ENCODE results near the gene RARB.

Gene RARB

DNA sequence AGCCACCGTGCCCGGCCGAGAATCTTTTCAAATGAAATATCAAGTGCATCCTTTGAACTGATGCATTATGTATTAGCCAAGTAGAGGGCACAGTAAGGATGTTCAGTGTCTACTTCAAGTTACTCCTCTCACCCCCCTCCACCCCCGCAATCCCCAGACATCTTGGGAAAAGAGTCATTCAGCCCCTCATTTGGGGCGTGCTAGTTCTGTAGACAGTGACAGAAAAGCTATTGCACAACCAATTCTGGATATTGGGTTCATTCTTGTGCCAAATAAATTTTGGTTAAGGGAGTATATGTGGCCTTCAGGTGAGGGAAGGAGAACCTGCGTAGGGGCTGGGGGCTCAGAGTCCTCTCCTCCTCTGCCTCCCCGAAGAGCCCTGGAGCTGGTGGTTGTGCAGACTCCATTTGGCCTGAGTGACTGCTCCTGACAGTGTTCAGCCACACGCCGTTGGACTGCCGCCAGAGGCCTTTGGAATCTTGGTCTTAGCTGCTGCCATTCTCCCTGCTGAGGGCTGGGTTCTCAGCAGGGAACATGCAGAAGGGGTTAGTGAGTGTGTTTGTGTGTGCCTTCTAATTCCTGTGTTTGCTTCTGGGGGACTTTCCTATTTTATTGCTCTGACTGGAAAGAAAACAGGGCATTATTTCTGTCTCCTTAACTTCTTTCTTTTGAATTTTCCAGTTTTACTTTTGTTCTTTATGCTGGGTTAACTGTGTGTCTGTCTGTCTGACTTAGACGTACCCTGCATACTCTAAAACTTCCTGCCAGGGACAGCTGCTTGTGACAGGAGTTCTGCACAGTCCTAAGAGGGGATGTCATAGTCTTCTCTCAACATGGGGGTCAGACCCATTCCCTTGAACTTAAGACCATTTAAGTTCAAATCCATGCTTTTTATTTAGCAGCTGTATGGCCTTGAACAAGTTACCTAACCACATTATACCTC lies 21.0 kb downstream of the RARB start:
- H3K23ac ChIP-seq (ENCODE audit: low read length): no peak overlapping the region

DNA sequence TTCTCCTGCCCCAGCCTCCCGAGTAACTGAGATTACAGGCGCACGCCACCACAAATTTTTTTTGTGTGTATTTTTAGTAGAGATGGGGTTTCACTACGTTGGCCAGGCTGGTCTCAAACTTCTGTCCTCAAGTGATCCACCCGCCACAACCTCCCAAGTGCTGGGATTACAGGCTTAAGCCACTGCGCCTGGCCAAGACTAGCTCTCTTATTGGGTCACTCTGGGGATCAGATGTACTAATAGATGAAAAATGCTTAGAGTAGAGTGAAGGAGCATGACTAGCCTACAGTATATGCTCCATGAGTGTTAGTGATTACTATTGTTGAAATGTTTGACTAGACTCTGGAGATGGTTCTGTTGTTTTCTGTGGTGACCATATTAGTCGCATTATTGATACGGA lies 21.8 kb downstream of the RARB start:
- no peak overlapping the region for H3K23ac ChIP-seq (ENCODE audit: low read length)
- H3K4me2 ChIP-seq (ENCODE audit: low read length): no peak overlapping the region
- no peak overlapping the region for H3K56ac ChIP-seq (ENCODE audit: low read length)
- H3K4me1 ChIP-seq (ENCODE audit: control insufficient read depth, low read depth, low read length): no peaks in the 10 kb centered on the region
- no peaks in the 10 kb centered on the region for H3K27me3 ChIP-seq (ENCODE audit: insufficient read depth, low read length, poor library complexity)
- no peak overlapping the region for H3K4me3 ChIP-seq (ENCODE audit: low read length)
- WGBS (ENCODE audit: extremely low coverage, insufficient coverage, low lambda C conversion rate): no CpG with 5 or more reads among the region's 8 CpGs
- no peak overlapping the region for H2BK15ac ChIP-seq (replicated peaks; ENCODE audit: low read depth)
- no peak overlapping the region for H3K18ac ChIP-seq (ENCODE audit: low read length)
- H4K8ac ChIP-seq (ENCODE audit: low read depth, low read length): no peak overlapping the region
- no peak overlapping the region for H3K9ac ChIP-seq (ENCODE audit: low read length)
- H3K27ac ChIP-seq (ENCODE audit: low read depth, low read length): no peak overlapping the region
- H3K36me3 ChIP-seq (ENCODE audit: control insufficient read depth, insufficient read depth, low read length): no peaks in the 10 kb centered on the region
- H2AK5ac ChIP-seq (ENCODE audit: low read length): no peak overlapping the region
- no peak overlapping the region for H2BK5ac ChIP-seq (ENCODE audit: low read length)
- no peak overlapping the region for H4K5ac ChIP-seq (ENCODE audit: low read length)
- H3K79me1 ChIP-seq (ENCODE audit: low read length): no peaks in the 10 kb centered on the region
- no peak overlapping the region for H2BK120ac ChIP-seq (ENCODE audit: low read depth, low read length)
- H3K79me2 ChIP-seq (ENCODE audit: control insufficient read depth, insufficient read depth, low read length): no peaks in the 10 kb centered on the region
- DNase-seq: no peak
- no peak overlapping the region for H3K4ac ChIP-seq (ENCODE audit: low read depth, low read length)

More for the DNA sequence above, 21.0 kb downstream of the RARB start:
- Histone ChIP-seq H2BK15ac (replicated peaks; ENCODE audit: low read depth) (peak overlapping the region; percentile 86), H3K27ac (ENCODE audit: low read depth, low read length) (no peak overlapping the region), H3K4me3 (ENCODE audit: low read length) (no peak overlapping the region), H4K5ac (ENCODE audit: low read length) (no peak overlapping the region), H3K18ac (ENCODE audit: low read length) (no peak overlapping the region), H3K4me2 (ENCODE audit: low read length) (no peak overlapping the region), H2BK5ac (ENCODE audit: low read length) (no peak overlapping the region), H2BK120ac (ENCODE audit: low read depth, low read length) (no peak overlapping the region), H3K36me3 (ENCODE audit: control insufficient read depth, insufficient read depth, low read length) (no peaks in the 10 kb centered on the region), H3K27me3 (ENCODE audit: insufficient read depth, low read length, poor library complexity) (no peaks in the 10 kb centered on the region), H3K4ac (ENCODE audit: low read depth, low read length) (no peak overlapping the region), H3K79me1 (ENCODE audit: low read length) (no peaks in the 10 kb centered on the region), H3K79me2 (ENCODE audit: control insufficient read depth, insufficient read depth, low read length) (no peaks in the 10 kb centered on the region), H3K9ac (ENCODE audit: low read length) (no peak overlapping the region), H3K56ac (ENCODE audit: low read length) (no peak overlapping the region), H2AK5ac (ENCODE audit: low read length) (no peak overlapping the region), H4K8ac (ENCODE audit: low read depth, low read length) (no peak overlapping the region), H3K4me1 (ENCODE audit: control insufficient read depth, low read depth, low read length) (no peaks in the 10 kb centered on the region)
- no CpG with 5 or more reads among the region's 11 CpGs for whole genome bisulfite sequencing (ENCODE audit: extremely low coverage, insufficient coverage, low lambda C conversion rate)
- peak; percentile 59 for DNase-seq

DNA sequence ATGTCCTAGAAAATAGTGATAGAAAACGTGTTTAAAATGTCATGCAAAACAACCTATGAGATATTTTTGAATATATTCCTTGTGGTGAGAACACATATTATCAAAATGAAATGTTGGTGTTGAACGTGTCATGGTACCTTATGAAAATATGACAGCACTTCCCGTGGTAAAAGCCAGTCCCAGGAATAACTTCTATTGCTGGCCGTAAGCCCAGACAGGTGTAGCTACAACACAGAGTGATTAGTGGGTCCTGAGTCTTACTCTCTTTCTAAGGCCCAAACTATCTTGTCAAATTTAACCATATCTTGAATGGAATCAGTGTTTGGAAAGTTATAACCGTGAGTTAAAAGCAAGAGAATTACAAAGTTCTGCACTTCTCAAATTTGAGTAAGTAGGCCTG lies 24.1 kb downstream of the RARB start:
- WGBS (ENCODE audit: extremely low coverage, insufficient coverage, low lambda C conversion rate): no CpG with 5 or more reads among the region's 5 CpGs
- Histone ChIP-seq H3K27ac (ENCODE audit: low read depth, low read length) (no peak overlapping the region), H3K56ac (ENCODE audit: low read length) (no peak overlapping the region), H2BK15ac (replicated peaks; ENCODE audit: low read depth) (peak overlapping the region; percentile 57), H2AK5ac (ENCODE audit: low read length) (no peak overlapping the region), H2BK5ac (ENCODE audit: low read length) (no peak overlapping the region), H3K23ac (ENCODE audit: low read length) (no peak overlapping the region), H3K4ac (ENCODE audit: low read depth, low read length) (no peak overlapping the region), H3K27me3 (ENCODE audit: insufficient read depth, low read length, poor library complexity) (no peaks in the 10 kb centered on the region), H4K5ac (ENCODE audit: low read length) (no peak overlapping the region), H2BK120ac (ENCODE audit: low read depth, low read length) (no peak overlapping the region), H3K79me1 (ENCODE audit: low read length) (no peaks in the 10 kb centered on the region), H3K4me2 (ENCODE audit: low read length) (no peak overlapping the region), H3K9ac (ENCODE audit: low read length) (no peak overlapping the region), H3K36me3 (ENCODE audit: control insufficient read depth, insufficient read depth, low read length) (no peaks in the 10 kb centered on the region), H3K4me3 (ENCODE audit: low read length) (no peak overlapping the region), H3K18ac (ENCODE audit: low read length) (no peak overlapping the region), H3K79me2 (ENCODE audit: control insufficient read depth, insufficient read depth, low read length) (no peaks in the 10 kb centered on the region), H4K8ac (ENCODE audit: low read depth, low read length) (no peak overlapping the region), H3K4me1 (ENCODE audit: control insufficient read depth, low read depth, low read length) (no peaks in the 10 kb centered on the region)
- no peak for DNase-seq

DNA sequence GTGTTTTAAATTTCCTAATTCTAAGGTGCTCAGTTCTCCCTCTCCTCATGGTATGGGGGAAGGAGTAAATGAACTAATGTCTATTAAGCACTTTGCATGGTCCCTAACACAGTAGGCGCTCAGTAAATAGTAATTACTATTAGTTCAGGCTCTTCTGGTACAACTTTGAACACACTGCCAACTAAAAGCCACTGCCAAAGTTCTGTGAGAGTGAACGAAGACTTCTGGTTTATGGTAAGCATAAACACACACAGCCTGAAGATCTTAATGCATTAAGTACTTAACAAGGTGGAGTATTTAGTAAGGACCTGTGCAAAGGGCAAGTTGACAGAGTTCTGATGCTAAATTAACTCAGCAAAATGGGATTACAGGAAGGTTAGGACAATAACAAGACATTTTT lies 24.7 kb downstream of the RARB start:
- Histone ChIP-seq H3K4me1 (ENCODE audit: control insufficient read depth, low read depth, low read length) (no peaks in the 10 kb centered on the region), H2BK15ac (replicated peaks; ENCODE audit: low read depth) (no peak overlapping the region), H3K79me1 (ENCODE audit: low read length) (no peaks in the 10 kb centered on the region), H3K4me3 (ENCODE audit: low read length) (no peak overlapping the region), H2BK120ac (ENCODE audit: low read depth, low read length) (no peak overlapping the region), H2BK5ac (ENCODE audit: low read length) (no peak overlapping the region), H4K5ac (ENCODE audit: low read length) (no peak overlapping the region), H3K4me2 (ENCODE audit: low read length) (no peak overlapping the region), H3K36me3 (ENCODE audit: control insufficient read depth, insufficient read depth, low read length) (no peaks in the 10 kb centered on the region), H2AK5ac (ENCODE audit: low read length) (no peak overlapping the region), H3K18ac (ENCODE audit: low read length) (no peak overlapping the region), H3K27me3 (ENCODE audit: insufficient read depth, low read length, poor library complexity) (no peaks in the 10 kb centered on the region), H3K27ac (ENCODE audit: low read depth, low read length) (no peak overlapping the region), H3K79me2 (ENCODE audit: control insufficient read depth, insufficient read depth, low read length) (no peaks in the 10 kb centered on the region), H3K9ac (ENCODE audit: low read length) (no peak overlapping the region), H3K23ac (ENCODE audit: low read length) (no peak overlapping the region), H3K4ac (ENCODE audit: low read depth, low read length) (no peak overlapping the region), H4K8ac (ENCODE audit: low read depth, low read length) (no peak overlapping the region), H3K56ac (ENCODE audit: low read length) (no peak overlapping the region)
- no peak for DNase-seq
- WGBS (ENCODE audit: extremely low coverage, insufficient coverage, low lambda C conversion rate): no CpG with 5 or more reads among the region's 2 CpGs

DNA sequence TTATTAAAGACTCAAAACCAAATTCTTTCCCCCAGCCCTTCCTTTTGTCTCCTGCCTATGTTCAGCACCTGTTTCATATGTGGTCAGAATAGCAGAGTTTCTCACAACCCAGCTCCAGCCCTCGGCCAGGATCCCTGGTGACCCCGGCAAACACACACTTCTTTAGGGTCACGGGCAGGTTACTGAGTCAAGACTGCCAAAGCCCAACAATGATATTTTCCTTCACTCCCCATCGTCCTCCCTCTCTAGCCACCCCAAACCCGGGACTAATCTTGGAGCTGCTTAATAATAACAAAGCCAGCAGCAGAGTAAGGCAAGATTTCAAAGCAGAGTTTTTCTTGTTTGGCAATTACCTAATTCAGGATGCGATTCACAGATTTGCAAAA lies 25.5 kb downstream of the RARB start:
- Histone ChIP-seq H3K79me1 (ENCODE audit: low read length) (no peaks in the 10 kb centered on the region), H2BK5ac (ENCODE audit: low read length) (no peak overlapping the region), H3K79me2 (ENCODE audit: control insufficient read depth, insufficient read depth, low read length) (no peaks in the 10 kb centered on the region), H3K4me3 (ENCODE audit: low read length) (no peak overlapping the region), H3K36me3 (ENCODE audit: control insufficient read depth, insufficient read depth, low read length) (no peaks in the 10 kb centered on the region), H2BK120ac (ENCODE audit: low read depth, low read length) (no peak overlapping the region), H3K4me1 (ENCODE audit: control insufficient read depth, low read depth, low read length) (no peaks in the 10 kb centered on the region), H3K18ac (ENCODE audit: low read length) (peak overlapping the region; percentile 53), H3K4ac (ENCODE audit: low read depth, low read length) (no peak overlapping the region), H4K5ac (ENCODE audit: low read length) (no peak overlapping the region), H2BK15ac (replicated peaks; ENCODE audit: low read depth) (peak overlapping the region; percentile 58), H3K4me2 (ENCODE audit: low read length) (no peak overlapping the region), H4K8ac (ENCODE audit: low read depth, low read length) (no peak overlapping the region), H3K27ac (ENCODE audit: low read depth, low read length) (no peak overlapping the region), H3K23ac (ENCODE audit: low read length) (no peak overlapping the region), H2AK5ac (ENCODE audit: low read length) (no peak overlapping the region), H3K9ac (ENCODE audit: low read length) (no peak overlapping the region), H3K27me3 (ENCODE audit: insufficient read depth, low read length, poor library complexity) (no peaks in the 10 kb centered on the region), H3K56ac (ENCODE audit: low read length) (no peak overlapping the region)
- DNase-seq: no peak
- no CpG with 5 or more reads among the region's 6 CpGs for WGBS (ENCODE audit: extremely low coverage, insufficient coverage, low lambda C conversion rate)
